Measurements from ENCODE around the gene GRAMD1B. TPM values are rescaled to one million over a fixed set of nuclear protein-coding genes. Genes with fewer than 3 reads are reported as not detected.
"Not testable (repeated sequence)": the region's sequence is repeated elsewhere in the genome, so short reads cannot be mapped to it uniquely, and the experiment has no call there.

The GRAMD1B gene
- total RNA-seq, 6 experiments from 2014 or later: 1.0 to 2.0 (median 1.5) TPM

DNA sequence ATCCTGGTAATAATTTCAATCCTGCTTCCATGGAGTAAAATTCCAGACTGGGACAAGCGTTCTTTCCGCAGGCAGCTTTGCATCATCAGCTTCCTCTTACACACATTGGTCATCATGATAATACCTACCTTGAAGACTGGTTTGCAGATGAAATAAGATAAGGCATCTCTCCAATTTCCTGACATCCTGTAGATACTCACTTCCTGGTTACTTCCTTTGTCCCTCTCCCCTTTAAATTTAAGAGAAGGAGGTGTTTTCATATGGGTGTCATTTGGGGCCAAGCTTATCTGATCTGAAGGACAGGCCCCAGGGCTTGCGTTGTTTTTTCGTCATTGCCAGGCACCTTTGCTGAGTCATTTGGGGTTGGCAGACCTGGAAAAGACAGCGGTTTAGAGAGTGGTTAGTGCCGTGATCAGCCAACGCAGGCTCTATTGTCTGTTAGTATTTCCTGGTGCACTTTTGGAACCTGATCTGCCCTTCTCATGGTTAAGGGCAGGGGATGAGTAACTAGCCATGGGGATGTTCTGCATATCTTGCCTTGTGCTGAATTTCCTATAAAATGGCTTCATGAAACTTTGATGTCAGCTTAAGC lies 24.1 kb downstream of the GRAMD1B start:
- intact Hi-C loops (cut with DNase I): no loop called here
- Histone ChIP-seq H3K27me3 (no peaks in the 10 kb centered on the region), H3K4me1 (no peaks in the 10 kb centered on the region), H3K9me3 (no peaks in the 10 kb centered on the region), H3K36me3 (no peaks in the 10 kb centered on the region), H3K4me3 (no peak overlapping the region), H3K27ac (no peak overlapping the region)
- WGBS (ENCODE audit: insufficient coverage, low coverage, low lambda C conversion rate, missing lambda C conversion rate): 65% methylated on average over 2 of the region's 7 CpGs
- no peak for DNase-seq
- TF ChIP-seq POLR2A (IDR thresholded peaks at IDR 0.05): no peak
- peak in 2 of 4 donors; percentile 39 to 44 for ATAC-seq

DNA sequence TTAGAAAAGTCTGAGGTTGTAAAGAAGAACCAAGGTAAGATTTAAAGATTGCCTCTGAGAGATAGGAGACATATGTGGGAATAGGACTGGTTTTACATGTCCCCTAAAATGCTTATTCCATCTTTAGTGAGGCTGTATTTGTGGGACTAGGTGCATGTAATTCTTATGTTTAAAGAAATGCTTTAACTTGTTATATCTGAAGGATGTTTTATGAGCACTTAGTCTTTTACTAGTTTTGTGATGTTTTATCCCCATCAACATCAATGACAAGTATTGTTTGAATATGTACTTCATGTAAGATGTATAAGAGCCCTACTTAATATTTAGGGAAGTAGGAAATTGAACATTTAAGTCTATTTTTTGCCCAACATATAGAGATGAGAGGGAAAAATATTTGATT lies 24.7 kb downstream of the GRAMD1B start:
- intact Hi-C loops (cut with DNase I): no loop called here
- Histone ChIP-seq H3K27ac (no peak overlapping the region), H3K27me3 (no peaks in the 10 kb centered on the region), H3K36me3 (no peaks in the 10 kb centered on the region), H3K4me1 (no peaks in the 10 kb centered on the region), H3K4me3 (no peak overlapping the region), H3K9me3 (no peaks in the 10 kb centered on the region)
- no peak for TF ChIP-seq POLR2A (IDR thresholded peaks at IDR 0.05)
- TF ChIP-seq, protein P1, sequence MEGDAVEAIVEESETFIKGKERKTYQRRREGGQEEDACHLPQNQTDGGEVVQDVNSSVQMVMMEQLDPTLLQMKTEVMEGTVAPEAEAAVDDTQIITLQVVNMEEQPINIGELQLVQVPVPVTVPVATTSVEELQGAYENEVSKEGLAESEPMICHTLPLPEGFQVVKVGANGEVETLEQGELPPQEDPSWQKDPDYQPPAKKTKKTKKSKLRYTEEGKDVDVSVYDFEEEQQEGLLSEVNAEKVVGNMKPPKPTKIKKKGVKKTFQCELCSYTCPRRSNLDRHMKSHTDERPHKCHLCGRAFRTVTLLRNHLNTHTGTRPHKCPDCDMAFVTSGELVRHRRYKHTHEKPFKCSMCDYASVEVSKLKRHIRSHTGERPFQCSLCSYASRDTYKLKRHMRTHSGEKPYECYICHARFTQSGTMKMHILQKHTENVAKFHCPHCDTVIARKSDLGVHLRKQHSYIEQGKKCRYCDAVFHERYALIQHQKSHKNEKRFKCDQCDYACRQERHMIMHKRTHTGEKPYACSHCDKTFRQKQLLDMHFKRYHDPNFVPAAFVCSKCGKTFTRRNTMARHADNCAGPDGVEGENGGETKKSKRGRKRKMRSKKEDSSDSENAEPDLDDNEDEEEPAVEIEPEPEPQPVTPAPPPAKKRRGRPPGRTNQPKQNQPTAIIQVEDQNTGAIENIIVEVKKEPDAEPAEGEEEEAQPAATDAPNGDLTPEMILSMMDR (IDR thresholded peaks at IDR 0.05): no peak
- ATAC-seq (no peak), DNase-seq (no peak)

DNA sequence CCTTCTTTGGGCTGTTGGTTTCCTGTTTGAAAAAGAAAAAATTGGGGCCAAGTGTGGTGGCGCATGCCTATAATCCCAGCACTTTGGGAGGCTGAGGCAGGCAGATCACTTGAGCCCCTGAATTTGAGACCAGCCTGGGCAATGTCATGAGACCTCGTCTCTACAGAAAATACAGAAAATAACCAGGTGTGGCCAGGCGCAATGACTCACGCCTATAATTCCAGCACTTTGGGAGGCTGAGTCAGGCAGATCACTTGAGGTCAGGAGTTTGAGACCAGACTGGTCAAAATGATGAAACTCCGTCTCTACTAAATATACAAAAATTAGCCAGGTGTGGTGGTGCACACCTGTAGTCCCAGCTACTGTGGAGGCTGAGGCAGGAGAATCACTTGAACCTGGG lies 26.4 kb downstream of the GRAMD1B start:
- H3K4me3 ChIP-seq; H3K9me3 ChIP-seq; H3K36me3 ChIP-seq; ATAC-seq; H3K4me1 ChIP-seq; H3K27me3 ChIP-seq; DNase-seq; H3K27ac ChIP-seq; intact Hi-C loops (cut with DNase I): not testable (repeated sequence)
- WGBS (ENCODE audit: insufficient coverage, low coverage, low lambda C conversion rate, missing lambda C conversion rate): 66% methylated on average over 5 of the region's 5 CpGs

DNA sequence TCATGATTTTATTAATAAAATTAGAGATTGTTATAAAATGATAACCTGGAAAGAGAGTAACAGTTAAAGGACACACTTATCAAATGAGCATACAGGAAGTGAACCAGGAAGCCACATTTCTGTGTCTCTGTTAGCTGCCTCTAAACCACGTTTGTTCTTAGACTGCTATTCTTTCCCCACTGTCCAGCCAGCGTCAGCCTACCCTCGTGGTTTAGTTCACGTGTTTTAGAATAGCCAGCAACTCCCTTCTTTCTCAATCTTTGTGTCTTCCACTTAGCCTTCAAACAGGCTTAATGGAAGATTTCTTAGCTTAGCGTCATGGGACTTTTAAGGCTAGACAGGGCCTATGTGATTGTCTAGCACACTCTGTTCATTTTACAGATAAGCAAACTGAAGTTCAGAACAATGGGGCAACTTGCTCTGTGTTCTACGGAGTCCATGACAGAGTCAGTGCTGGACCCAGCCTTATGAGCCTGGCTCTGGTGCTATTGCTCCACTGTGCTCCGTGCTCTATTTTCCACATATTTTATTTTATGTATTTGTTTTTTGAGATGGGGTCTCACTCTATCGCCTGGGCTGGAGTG lies 27.2 kb downstream of the GRAMD1B start:
- Histone ChIP-seq H3K9me3 (no peaks in the 10 kb centered on the region), H3K4me1 (no peaks in the 10 kb centered on the region), H3K36me3 (no peaks in the 10 kb centered on the region), H3K4me3 (no peak overlapping the region), H3K27me3 (no peaks in the 10 kb centered on the region), H3K27ac (no peak overlapping the region)
- intact Hi-C loops (cut with DNase I): no loop called here
- ATAC-seq (peak; percentile 36 to 77 (median 73)), DNase-seq (no peak)
- 42% methylated on average over 8 of the region's 8 CpGs for WGBS (ENCODE audit: insufficient coverage, low coverage, low lambda C conversion rate, missing lambda C conversion rate)
- TF ChIP-seq, protein P1 (IDR thresholded peaks at IDR 0.05): no peak
- TF ChIP-seq POLR2A (IDR thresholded peaks at IDR 0.05): no peak

DNA sequence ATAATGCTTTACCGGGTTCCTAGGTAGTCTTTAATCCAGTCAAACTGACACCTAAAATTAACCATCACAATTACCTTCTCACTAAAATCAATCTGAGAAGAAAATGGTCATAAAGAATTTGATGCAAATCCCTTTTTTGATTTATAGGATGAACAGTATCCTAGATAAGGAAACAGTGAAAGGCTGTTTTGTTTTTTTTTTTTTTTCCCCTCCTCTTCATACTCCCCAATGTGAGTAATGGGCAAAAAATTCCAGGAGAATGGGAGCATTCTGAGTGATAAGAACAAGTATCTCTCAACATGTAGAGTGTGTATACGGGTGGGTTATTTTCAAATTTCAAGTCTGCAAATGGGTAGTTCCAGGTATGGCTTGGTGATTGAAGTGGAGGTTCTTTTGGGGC lies 28.4 kb downstream of the GRAMD1B start:
- H3K27me3 ChIP-seq: no peaks in the 10 kb centered on the region
- no peaks in the 10 kb centered on the region for H3K36me3 ChIP-seq
- no peak overlapping the region for H3K4me3 ChIP-seq
- no peak overlapping the region for H3K27ac ChIP-seq
- H3K9me3 ChIP-seq: no peaks in the 10 kb centered on the region
- H3K4me1 ChIP-seq: no peaks in the 10 kb centered on the region
- no peak for DNase-seq
- no peak for ATAC-seq
- 87% methylated on average over 2 of the region's 2 CpGs for WGBS (ENCODE audit: insufficient coverage, low coverage, low lambda C conversion rate, missing lambda C conversion rate)
- intact Hi-C loops (cut with DNase I): no loop called here
- TF ChIP-seq POLR2A (IDR thresholded peaks at IDR 0.05): no peak
- TF ChIP-seq, protein P1 (IDR thresholded peaks at IDR 0.05): no peak
